Skeletal muscle cell (primary cell): ENCODE results near the gene DNAJC30.
"Not testable (repeated sequence)": the region's sequence is repeated elsewhere in the genome, so short reads cannot be mapped to it uniquely, and the experiment has no call there.

ENCODE experiments used
- DNase-seq: peaks from one replicate; pipeline ENCODE4 v3.0.0-alpha.2; 2010; ENCODE audit warnings: low read depth
- H3K4me3 ChIP-seq: 2 replicates; pipeline ENCODE4 v1.5.1; 2011; ENCODE audit warnings: low read depth, mild to moderate bottlenecking, control low read depth, low read length, moderate library complexity

The DNAJC30 gene

DNA sequence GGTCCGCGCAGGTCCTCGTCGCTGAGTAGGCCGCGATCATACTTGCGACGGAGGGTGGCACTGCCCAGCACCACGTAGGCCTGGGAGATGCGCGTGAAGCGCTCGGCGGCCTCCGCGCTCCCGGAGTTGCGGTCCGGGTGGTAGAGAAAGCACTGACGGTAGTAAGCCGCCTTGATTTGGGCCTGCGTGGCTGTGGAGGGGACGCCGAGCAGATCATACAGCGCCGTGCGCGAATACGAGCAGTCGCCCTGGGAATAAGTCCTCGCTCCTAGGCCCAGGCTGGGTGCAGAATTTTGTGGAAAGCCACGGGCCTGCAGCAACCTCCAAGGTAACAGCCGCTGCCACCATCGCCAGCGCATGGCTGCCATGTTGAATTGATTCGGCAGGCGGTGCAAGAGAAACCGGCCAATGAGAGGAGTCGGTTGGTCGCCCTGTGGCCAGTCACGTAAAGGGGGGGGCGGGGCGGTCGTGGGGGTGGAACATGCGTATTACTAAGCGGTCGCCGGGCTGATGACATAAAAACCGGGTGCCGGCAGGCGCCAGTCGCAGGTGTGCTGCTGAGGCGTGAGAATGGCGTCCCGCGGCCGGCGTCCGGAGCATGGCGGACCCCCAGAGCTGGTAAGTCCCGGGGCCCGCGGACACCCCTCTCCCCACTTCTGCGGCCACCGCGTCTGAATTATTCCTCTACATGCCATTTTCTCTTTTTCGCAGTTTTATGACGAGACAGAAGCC lies at the start of gene DNAJC30, which contains the start of gene BUD23:
DNAJC30 (minus strand) TSS at position 398 of the 732 bp plus-strand sequence; CDS start at position 368, 30 bp downstream.
BUD23 (plus strand) TSS at position 542 of the 732 bp plus-strand sequence; CDS start at position 571, 29 bp downstream.
- H3K4me3 ChIP-seq, result peak within 1 kb of the TSS; percentile 100
- DNase-seq, result peak; percentile 83

DNA sequence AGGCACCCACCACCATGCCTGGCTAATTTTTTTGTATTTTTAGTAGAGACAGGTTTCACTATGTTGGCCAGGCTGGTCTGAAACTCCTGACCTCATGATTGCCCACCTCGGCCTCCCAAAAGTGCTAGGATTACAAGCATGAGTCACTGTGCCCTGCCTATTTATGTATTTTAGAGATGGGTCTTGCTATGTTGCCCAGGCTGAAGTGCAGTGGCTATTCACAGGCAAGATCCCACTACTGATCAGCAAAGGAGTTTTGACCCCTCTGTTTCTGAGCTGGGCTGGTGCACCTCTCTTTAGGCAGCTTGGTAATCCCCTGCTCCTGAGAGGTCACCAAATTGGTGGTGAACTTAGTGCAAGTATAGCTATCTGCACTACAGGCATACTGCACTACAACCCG lies 49.1 kb upstream of the DNAJC30 start:
- H3K4me3 ChIP-seq, result no peak overlapping the region
- no peak for DNase-seq

DNA sequence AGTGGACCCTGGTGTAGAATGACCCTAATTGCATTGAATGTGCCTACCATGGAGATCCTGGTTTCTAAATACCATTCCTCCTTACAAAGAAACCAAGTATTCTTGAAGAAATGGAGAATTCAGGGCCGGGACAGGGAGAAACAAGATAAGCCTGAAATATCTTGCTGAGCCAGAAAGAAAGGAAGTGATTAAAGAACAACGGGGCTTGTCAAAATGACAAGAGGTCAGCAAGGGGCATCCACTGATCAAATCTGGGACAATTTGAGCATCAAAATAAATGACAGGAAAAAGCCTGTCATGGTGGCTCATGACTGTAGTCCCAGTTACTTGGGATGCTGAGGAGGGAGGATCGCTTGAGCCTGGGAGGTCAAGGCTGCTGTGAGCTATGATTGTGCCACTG lies 47.2 kb upstream of the DNAJC30 start:
- H3K4me3 ChIP-seq, result no peak overlapping the region
- no peak for DNase-seq

DNA sequence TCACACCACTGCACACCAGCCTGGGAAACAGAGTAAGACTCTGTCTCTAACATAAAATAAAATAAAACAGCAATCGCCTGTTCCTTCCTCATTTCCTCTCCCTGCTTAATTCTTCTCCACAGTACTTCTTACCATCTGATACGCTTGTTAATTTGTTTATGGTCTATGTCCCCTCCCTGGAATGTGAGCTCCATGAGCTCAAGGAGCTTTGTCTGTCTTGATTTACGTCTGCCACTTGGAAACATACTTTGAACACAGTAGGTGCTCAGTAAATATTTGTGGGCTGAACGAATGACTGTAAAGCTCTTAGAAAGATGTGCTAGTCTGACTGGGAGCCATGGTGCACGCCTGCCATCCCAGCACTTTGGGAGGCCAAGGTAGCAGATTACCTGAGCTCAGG lies 45.3 kb upstream of the DNAJC30 start:
- no peak overlapping the region for H3K4me3 ChIP-seq

DNA sequence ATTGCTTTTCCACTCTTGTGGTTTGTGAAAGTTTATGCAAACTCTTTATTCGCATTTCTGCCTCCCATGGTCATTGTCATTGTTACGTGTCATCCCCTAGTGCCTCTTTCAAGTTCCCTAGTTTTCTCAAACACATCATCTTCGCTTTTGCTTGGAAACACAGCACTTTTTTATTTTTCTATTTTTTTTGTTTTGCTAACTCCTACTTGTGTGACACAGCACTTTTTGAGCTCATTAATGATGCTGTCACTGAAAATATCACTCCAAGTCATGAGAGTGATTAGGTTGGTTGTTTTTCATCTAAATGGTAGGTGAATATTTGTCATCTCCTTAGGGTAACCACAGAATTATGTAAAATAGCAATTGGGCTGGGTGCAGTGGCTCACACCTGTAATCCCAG lies 44.7 kb upstream of the DNAJC30 start:
- no peak for DNase-seq

More for the DNA sequence above, 45.3 kb upstream of the DNAJC30 start:
- no peak for DNase-seq

DNA sequence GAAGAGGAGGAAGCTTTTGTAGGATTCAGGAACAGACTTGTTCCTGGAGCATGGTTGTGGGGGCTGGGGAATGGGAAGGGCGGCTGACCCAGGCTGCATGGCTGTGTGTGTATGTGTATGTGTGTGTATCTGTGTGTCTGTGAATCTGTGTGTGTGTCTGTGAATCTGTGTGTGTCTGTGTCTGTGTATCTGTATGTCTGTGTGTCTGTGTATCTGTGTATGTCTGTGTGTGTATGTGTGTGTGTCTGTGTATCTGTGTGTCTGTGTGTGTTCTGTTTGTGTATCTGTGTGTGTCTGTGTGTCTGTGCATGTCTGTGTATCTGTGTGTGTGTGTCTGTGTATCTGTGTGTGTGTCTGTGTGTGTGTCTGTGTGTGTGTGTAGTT lies 42.8 kb upstream of the DNAJC30 start:
- H3K4me3 ChIP-seq, result no peak overlapping the region
- no peak for DNase-seq

More for the DNA sequence above, 44.7 kb upstream of the DNAJC30 start:
- H3K4me3 ChIP-seq, result no peak overlapping the region

DNA sequence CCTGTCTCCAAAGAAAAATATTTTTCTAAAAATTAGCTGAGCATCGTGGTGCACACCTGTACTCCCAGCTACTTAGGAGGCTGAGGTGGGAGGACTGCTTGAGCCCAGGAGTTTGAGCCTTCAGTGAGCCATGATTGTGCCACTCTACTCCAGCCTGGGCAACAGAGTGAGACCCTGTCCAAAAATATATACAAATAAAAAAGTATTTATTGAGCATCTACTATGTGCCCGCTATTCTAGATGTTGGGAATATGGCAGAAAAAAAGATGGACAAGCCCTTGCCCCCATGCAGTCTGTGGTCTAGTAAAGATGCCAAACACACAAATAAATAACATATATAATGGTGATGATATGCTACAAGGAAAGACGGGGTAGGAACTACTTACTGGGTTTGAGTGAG lies 40.6 kb upstream of the DNAJC30 start:
- no peak for DNase-seq
- H3K4me3 ChIP-seq, result no peak overlapping the region

DNA sequence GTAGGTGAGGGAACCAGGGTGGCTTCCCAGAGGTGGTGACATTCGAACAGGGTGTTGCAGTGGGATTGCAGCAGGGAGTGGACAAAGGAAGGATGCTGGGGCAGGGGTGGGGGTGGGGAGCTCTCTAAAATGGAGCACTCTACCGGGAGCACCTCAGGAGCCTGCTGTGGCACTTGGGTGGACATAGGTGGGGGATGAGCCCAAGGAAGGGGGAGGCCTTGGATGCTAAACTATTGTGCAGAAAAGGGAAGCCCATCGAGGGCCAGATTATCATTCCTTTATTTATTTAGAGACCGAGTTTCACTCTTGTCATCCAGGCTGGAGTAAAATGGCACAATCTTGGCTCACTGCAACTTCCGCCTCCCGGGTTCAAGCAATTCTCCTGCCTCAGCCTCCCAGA lies 39.5 kb upstream of the DNAJC30 start:
- no peak overlapping the region for H3K4me3 ChIP-seq
- DNase-seq, result no peak

DNA sequence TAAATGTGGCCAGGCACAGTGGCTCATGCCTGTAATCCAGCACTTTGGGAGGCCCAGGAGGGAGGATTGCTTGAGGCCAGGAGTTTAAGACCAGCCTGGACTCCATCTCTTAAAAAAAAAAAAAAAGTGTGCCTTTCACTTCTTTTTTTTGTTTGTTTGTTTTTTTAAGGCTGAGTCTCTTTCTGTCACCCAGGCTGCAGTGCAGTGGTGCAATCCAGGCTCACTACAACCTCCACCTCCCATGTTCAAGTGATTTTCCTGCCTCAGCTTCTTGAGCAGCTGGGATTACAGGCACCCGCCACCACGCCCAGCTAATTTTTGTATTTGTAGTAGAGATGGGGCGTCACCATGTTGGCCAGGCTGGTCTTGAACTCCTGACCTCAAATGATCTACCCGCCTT lies 38.9 kb upstream of the DNAJC30 start:
- H3K4me3 ChIP-seq, DNase-seq: not testable (repeated sequence)

DNA sequence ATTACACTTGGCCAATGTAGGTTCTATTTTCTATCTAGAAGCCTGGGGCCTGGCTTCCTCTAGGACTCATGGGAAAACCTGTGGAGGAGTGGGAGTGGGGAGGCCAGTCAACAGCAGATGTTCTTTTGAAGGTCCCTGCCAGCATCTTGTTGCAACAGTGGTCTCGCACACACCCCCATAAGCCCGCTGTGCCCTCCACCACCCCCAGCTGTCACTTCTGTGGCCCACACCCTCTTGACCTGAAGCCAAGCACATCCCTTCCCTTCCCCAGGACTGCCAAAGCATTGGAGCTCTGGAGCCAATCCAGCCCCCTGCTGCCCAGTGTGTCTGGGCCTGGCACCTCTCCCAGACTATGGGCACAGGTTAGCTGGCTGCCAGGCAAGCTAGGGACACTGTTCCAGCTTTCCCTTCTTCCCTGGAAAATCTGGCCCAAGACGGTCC lies 38.1 kb upstream of the DNAJC30 start:
- H3K4me3 ChIP-seq, result no peak overlapping the region
- DNase-seq, result no peak

DNA sequence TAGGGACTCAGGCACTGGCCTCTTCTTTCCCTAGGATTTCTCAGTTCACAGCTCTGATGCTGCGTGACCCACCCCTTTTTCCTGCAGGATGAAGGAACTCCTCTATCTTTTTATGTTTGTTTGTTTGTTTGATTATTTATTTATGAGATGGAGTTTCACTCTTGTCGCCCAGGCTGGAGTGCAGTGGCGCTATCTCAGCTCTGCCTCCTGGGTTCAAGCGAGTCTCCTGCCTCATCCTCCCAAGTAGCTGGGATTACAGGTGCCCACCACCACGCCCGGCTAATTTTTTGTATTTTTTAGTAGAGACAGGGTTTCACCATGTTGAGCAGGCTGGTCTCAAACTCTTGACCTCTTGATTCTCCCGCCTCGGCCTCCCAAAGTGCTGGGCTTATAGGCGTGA lies 37.2 kb upstream of the DNAJC30 start:
- not testable (repeated sequence) for H3K4me3 ChIP-seq, DNase-seq

DNA sequence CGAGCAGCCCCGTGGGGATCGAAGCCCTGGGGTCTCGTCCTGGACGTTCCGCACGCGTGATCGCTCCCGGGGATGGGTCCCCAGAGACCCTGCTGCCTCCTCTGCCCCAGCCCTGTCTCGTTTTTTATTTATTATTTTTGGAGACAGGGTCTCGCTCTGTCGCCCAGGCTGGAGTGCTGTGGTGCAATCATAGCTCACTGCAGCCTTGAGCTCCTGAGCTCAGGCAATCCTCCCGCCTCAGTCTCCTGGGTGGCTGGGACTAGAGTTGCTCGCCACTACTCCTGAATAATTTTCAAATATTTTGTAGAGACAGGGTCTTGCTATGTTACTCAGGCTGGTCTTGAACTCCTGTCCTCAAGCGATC lies 36.5 kb upstream of the DNAJC30 start:
- H3K4me3 ChIP-seq, result peak overlapping the region; percentile 37
- DNase-seq, result no peak

DNA sequence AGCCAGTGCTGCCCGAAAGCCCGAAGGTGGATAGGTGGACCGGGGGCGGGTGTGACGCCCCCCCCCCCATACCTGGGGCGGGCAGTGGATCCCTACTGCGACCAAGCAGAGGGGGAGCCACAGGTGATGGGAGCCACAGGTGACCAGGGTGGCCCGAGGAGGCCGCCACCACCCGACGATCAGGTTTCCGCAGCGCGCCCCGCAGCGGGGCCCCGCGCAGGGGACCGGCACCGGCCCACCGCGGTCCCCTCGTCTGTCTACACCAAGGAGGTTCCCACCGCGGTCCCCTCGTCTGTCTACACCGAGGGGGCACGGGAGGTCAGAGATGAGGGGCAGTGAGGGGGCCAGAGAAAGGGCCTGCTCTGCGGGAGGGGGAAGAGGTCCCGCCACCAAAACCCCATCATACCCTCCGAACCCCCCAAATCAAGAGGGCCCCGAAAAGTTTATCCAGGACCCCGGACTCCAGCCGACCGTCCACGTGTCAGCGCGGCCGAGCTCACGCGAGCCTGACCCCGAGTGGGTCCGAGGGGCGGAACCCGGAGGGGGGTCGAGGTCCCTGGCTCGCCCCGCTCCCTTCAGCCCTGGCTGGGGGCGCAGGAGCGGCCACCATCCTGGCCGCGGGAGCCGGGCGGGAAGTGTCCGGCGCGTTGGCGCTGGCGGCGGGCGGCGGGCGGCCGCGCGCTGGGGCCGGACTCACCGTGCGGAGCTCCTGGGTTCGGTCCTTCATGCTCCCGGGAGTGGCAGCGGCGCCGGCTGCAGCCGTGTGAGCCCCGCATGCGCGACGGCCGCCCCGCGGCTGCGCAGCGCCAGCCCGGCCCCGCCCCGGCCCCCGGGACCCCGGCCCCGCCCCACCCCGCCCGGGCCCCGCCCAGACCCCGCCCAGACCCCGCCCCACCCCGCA lies 35.9 kb upstream of the DNAJC30 start, which contains the start of gene STX1A:
STX1A (minus strand) TSS at position 765 of the 901 bp plus-strand sequence; CDS start at position 727, 38 bp downstream.
- DNase-seq, result no peak
- H3K4me3 ChIP-seq, result peak within 1 kb of the TSS; percentile 81

DNA sequence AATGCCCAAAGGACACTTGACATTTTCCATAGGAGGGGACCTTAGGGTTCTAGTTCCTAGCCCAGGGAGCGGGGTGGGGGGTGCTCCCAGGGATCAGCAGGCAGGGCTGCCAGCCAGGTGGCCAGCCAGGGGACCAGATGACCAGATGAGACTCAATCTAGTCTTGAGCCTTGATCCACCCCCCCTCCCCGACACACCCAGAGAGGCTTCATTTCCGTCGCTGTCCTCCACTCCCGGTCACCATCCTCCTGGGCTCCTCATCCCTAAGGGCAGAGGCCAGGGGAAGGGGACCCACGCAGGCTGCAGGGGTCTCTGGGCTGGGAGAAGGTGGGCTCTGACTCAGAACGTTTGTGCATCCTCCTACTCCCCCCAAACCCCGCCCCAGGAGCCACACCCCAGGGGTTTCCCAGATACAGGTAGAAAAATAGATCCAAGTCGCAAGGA lies 35.2 kb upstream of the DNAJC30 start:
- DNase-seq, result no peak
- H3K4me3 ChIP-seq, result peak overlapping the region; percentile 81

DNA sequence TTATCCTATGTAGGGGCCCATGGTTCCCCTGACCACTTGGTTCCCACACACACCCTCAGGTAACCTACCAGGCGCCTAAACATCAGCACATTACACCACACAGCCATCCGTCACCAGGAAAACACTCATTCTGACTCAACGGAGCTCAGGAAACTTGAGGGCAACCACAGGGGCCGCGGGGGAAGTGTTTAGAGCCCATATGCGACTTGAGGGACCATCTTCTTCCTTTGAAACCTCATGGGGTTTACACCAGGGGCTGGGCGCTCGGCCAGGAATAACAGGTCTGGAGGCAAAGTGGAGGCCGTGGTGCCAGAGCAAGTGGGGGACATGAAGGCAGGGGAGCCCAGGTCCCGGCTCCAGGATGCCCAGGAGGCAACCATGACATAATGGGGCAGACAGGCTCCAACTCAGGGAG lies 34.7 kb upstream of the DNAJC30 start:
- peak; percentile 81 for DNase-seq
- peak overlapping the region; percentile 81 for H3K4me3 ChIP-seq

DNA sequence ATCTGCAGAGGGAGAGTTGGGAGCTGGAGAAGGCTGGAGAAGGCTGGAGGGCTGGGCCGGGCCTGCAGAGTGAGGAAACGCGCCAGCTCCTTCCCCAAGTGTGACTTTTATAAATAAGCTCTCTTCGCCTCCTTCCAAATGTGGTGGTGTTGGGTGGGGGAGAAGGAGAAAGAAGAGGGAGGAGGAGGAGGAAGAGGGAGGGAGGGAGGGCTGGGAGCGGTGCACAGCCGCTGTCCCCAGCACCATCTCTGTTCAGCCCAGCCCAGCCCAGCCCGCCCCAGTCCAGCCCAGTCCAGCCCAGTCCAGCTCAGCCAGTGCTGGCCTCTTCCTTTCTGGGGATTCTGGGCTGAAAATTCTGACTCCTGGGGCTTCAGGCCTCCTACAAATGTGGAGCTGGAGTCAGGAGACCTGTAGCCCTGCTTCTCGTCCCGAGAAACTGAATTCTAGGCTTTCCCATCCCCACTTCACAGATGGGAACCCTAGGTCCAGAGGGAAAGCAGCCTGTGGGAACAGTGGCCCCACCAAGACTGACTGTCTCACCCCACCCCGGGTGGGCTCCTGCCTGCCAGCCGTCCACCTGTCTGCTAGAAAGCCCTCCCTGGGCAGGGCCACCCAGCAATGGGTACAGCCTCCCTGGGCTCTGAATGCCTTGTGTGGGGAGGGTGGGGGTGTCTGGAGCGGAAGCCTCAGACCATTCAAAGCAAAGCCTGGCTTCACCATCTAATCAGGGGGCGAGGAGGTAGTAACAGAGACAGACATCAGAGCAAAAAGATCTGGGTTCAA lies 34.0 kb upstream of the DNAJC30 start:
- H3K4me3 ChIP-seq, result peak overlapping the region; percentile 81
- DNase-seq, result no peak

DNA sequence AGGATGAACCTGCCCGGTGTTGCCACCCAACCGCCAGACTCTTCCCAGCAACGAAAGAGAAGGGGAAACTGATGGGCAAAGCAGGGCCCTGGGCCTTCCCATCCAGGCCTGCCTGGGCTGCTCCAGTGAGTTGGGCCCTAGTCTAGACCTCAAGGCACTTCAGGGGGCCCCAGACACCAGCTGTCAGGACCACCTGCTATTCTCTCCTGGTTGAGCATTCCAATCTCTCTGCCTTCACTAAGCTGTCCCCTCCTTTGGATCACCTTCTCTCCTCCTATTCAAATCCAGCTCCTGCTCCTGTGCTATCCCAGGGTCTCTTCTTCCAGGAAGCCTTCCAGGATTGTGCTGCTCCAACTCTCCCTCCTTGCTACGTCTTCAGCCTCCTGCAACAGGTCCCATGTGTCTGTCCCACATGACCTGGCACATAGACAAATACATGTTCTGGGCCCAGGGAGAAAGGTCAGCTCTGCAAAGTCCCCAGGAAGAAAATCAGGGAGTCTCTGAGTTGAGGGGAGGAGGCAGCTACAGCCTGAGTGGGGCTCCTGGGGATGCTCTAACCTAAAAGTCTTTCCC lies 33.2 kb upstream of the DNAJC30 start:
- H3K4me3 ChIP-seq, result no peak overlapping the region
- DNase-seq, result no peak

DNA sequence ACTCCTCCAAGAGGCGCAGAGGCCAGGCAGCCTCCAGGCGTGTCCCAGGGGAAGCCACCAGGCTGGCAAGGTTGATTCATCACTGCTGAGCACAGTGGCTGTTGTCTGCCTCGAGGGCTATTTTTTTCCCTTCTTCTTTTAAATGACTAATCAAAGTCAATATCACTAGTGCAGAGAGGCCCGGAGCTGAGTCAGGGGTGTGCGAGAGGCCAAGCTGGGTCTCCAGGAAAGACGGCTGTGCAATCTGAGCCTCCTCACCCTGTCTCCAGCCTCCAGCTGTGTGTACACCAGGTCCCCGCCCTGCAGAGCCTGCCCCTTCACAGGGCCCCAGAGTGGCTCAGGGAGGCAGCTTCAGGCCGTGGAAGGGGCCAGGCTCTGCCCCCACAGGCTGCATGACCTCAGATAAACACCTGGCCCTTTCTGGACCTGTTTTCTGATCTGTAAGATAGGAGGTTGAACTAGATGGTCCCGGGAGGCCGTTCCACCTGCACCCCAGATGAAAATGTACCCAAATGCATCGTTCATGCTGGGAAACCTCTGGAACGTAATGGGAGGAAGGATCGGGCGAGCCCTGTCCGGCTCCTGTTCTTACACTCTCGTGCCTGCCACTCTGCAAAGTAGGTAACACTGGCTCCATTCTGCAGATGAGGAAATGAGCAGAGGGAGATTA lies 32.5 kb upstream of the DNAJC30 start:
- H3K4me3 ChIP-seq, result no peak overlapping the region
- DNase-seq, result peak; percentile 96

DNA sequence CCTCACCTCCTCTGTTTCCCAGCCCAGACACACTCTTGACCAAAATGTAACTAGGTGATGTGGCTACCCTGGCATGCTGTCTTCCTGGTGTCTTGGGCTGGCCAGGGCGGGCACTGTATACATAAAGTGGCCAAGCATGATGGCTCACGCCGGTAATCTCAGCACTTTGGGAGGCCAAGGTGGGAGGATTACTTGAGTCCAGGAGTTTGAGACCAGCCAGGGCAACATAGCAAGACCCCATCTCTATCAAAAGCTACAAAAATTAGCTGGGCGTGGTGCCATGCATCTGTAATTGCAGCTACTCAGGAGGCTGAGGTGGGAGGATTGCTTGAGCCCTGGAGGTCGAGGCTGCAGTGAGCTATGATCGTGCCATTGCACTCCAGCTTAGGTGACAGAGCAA lies 30.1 kb upstream of the DNAJC30 start:
- not testable (repeated sequence) for DNase-seq, H3K4me3 ChIP-seq
